Fibroblast of lung (primary cell): Measurements from ENCODE around the gene CNTN4.

Source experiments
- EZH2 ChIP-seq: IDR thresholded peaks from 2 replicates; pipeline ENCODE4 v1.5.1; 2012; ENCODE audit warnings: low read length, control low read depth, mild to moderate bottlenecking; ENCODE audit errors: missing control alignments
- TF ChIP-seq, protein P1 (sequence below), 2 donors: IDR thresholded peaks in 1 of 2; conservative IDR thresholded peaks in 1 of 2; 1 replicate in 1 of 2; 2 replicates in 1 of 2; pipeline ENCODE4 v1.5.1; 2011 to 2012; ENCODE audit warnings: low read length in 2 of 2, control low read depth in 1 of 2, inconsistent platforms in 1 of 2, low read depth in 1 of 2, mild to moderate bottlenecking in 1 of 2

DNA sequence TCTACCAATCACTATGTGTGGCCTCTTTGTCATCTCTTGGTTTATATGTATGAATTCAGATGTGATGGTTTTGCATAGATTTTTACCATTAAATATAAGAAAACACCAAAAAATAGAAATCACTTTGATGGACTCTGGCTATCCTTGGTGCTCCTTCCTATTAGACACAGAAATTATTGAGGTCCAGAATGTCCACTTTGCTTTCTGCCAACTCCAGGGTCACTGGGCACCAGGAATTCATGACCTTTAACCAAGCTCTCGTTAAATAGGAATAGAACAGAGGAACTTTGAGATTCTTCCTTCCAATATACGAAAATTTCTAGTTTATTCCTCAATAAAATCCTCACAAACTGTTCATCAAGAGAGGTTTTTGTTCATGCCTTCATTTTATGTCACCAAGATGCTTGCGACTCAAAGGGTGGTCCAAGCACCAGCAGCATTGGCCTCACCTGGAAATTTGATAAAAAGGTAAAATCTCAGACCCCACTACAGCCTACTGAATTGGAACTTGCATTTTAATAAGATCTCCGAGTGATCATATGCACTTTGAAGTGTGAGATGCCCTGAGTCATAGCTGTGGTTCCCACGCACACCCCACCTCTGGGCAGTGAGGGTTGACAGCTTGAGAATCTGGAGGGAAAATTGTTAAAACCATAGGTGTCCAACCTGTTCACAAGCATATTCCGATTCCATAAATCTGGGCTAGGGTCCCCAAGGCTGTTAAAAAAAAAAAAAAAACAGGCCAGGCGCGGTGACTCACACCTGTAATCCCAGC lies 725.0 kb downstream of the CNTN4 start:
- TF ChIP-seq, protein P1, sequence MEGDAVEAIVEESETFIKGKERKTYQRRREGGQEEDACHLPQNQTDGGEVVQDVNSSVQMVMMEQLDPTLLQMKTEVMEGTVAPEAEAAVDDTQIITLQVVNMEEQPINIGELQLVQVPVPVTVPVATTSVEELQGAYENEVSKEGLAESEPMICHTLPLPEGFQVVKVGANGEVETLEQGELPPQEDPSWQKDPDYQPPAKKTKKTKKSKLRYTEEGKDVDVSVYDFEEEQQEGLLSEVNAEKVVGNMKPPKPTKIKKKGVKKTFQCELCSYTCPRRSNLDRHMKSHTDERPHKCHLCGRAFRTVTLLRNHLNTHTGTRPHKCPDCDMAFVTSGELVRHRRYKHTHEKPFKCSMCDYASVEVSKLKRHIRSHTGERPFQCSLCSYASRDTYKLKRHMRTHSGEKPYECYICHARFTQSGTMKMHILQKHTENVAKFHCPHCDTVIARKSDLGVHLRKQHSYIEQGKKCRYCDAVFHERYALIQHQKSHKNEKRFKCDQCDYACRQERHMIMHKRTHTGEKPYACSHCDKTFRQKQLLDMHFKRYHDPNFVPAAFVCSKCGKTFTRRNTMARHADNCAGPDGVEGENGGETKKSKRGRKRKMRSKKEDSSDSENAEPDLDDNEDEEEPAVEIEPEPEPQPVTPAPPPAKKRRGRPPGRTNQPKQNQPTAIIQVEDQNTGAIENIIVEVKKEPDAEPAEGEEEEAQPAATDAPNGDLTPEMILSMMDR (conservative IDR thresholded peaks at IDR 0.05 in 1 of 2, IDR thresholded peaks at IDR 0.05 in 1 of 2; ENCODE audit: low read depth in 1 of 2, low read length in 2 of 2): no peak
- TF ChIP-seq EZH2: no peak
